SK-N-SH treated with all-trans-retinoic acid at 6 μM for 48 hours (cell line): Measurements from ENCODE around the gene AATF.

Experiments used
- ARNTL ChIP-seq: fragments of 450-650 bp; formaldehyde crosslinking; IDR thresholded peaks from 2 replicates; pipeline ENCODE4 v1.5.0; 2020; ENCODE audit warnings: low read depth, mild to moderate bottlenecking, moderate library complexity, borderline replicate concordance
- GLIS3 ChIP-seq: fragments of 250-450 bp; sonication (Bioruptor Pico); IDR thresholded peaks from 2 replicates; pipeline ENCODE4 v1.5.0; 2020; ENCODE audit warnings: mild to moderate bottlenecking, moderate library complexity
- RARB ChIP-seq: fragments of 250-450 bp; sonication (Bioruptor Pico); IDR thresholded peaks from 2 replicates; pipeline ENCODE4 v1.8.0; 2021; ENCODE audit warnings: mild to moderate bottlenecking, moderate library complexity
- ZNF565 ChIP-seq: fragments of 450-650 bp; formaldehyde crosslinking; conservative IDR thresholded peaks from 2 replicates; pipeline ENCODE4 v1.5.0; 2020; ENCODE audit warnings: low read depth, mild to moderate bottlenecking, moderate library complexity
- ZNF8 ChIP-seq: fragments of 450-650 bp; formaldehyde crosslinking; IDR thresholded peaks from 2 replicates; pipeline ENCODE4 v1.5.0; 2020; ENCODE audit warnings: mild to moderate bottlenecking, moderate library complexity
- TF ChIP-seq, protein P1 (sequence below): fragments of 250-450 bp; sonication (Bioruptor Pico); IDR thresholded peaks from 2 replicates; pipeline ENCODE4 v1.8.0; 2020; ENCODE audit warnings: mild to moderate bottlenecking, moderate library complexity, borderline replicate concordance

DNA sequence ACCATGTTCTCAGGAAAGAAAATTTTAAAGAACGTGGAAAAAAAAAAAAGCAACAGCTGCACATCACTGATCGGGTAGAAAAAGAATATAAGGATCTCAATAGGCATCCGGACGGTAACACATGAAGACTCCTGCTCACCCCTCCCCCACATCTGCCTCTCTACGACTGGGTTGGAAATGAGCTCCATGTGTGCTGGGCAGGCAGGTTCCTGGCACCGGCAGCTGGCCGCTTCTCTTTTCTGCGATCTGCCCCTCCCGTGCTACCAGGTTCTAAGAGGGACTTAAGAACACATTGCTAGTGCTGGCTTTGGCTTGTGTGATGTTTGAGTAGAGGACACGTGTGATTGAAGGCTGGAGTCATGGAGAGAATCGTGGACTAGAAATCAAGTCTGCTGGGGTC lies 115.5 kb downstream of the AATF start:
- TF ChIP-seq GLIS3 = no peak
- TF ChIP-seq ARNTL (CRISPR knock-in tag) = no peak
- TF ChIP-seq ZNF8 (CRISPR knock-in tag) = no peak
- TF ChIP-seq RARB (CRISPR knock-in tag) = no peak
- TF ChIP-seq, protein P1, sequence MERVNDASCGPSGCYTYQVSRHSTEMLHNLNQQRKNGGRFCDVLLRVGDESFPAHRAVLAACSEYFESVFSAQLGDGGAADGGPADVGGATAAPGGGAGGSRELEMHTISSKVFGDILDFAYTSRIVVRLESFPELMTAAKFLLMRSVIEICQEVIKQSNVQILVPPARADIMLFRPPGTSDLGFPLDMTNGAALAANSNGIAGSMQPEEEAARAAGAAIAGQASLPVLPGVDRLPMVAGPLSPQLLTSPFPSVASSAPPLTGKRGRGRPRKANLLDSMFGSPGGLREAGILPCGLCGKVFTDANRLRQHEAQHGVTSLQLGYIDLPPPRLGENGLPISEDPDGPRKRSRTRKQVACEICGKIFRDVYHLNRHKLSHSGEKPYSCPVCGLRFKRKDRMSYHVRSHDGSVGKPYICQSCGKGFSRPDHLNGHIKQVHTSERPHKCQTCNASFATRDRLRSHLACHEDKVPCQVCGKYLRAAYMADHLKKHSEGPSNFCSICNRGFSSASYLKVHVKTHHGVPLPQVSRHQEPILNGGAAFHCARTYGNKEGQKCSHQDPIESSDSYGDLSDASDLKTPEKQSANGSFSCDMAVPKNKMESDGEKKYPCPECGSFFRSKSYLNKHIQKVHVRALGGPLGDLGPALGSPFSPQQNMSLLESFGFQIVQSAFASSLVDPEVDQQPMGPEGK (CRISPR knock-in tag) = no peak
- TF ChIP-seq ZNF565 = no peak
